22Rv1 (cell line): ENCODE results near the gene SLC6A11.

Experiments used
- H3K27ac ChIP-seq: fragments of 450-650 bp; 2 replicates; pipeline ENCODE4 v1.5.1; 2017
- ZFX ChIP-seq: fragments of 450-650 bp; IDR thresholded peaks from 2 replicates; pipeline ENCODE4 v1.6.1; 2017; ENCODE audit warnings: antibody characterized with exemption, borderline replicate concordance
- TF ChIP-seq, protein P1 (sequence below): fragments of 450-650 bp; IDR thresholded peaks from 2 replicates; pipeline ENCODE4 v1.5.1; 2017; ENCODE audit warnings: mild to moderate bottlenecking

The SLC6A11 gene

DNA sequence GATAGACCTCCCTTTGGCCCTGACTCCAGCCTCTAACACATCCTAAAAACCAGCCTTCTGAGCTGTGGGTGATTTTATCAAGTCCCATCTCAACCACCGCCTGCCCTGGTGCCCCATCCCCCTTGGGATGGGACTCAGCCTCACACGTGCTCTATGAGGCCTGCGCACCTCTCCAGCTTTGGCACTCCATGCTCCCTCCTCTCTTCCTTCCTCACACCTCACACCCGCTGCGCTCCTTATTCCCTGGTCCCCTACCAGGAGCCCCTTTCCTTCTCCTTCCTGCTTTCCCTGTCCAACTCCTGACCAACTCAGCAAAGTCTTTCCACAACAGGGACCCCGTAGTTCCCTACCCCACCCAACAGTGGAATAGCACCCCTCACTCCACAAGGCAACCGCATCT lies 158.1 kb downstream of the SLC6A11 start:
- H3K27ac ChIP-seq = no peak overlapping the region
- TF ChIP-seq, protein P1, sequence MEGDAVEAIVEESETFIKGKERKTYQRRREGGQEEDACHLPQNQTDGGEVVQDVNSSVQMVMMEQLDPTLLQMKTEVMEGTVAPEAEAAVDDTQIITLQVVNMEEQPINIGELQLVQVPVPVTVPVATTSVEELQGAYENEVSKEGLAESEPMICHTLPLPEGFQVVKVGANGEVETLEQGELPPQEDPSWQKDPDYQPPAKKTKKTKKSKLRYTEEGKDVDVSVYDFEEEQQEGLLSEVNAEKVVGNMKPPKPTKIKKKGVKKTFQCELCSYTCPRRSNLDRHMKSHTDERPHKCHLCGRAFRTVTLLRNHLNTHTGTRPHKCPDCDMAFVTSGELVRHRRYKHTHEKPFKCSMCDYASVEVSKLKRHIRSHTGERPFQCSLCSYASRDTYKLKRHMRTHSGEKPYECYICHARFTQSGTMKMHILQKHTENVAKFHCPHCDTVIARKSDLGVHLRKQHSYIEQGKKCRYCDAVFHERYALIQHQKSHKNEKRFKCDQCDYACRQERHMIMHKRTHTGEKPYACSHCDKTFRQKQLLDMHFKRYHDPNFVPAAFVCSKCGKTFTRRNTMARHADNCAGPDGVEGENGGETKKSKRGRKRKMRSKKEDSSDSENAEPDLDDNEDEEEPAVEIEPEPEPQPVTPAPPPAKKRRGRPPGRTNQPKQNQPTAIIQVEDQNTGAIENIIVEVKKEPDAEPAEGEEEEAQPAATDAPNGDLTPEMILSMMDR = no peak
- TF ChIP-seq ZFX = no peak

DNA sequence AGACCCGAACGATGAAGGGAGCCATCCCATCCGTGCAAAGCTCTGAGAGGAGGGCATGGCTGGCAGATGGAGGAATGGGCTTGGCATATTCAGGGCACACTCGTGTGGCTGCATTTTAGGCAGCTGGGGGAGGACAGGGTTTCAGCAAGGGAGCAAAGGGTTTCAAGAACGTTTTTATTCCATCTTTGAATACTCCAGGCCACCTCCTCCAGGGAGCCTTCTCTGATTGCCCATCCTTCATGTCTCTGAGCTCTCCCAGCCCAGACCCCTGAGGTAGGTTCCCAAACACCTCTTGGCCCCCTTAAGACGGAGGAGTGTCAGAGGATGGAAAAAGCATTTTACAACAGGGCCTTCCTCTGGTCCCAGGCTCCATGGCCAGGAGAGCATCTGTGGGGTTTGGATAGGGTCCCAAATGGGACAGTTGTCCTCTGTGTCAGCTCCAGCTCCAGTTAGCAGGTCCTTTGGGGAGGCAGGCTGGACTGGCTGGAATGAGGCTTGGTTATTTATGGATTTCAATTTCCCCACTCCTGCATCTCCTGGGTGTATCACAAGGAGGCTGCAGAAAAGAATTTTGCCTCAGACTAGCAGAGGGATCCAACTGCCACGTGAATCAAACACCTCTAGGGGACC lies 158.8 kb downstream of the SLC6A11 start:
- no peak overlapping the region for H3K27ac ChIP-seq
- TF ChIP-seq ZFX = no peak
- TF ChIP-seq, protein P1 = no peak

DNA sequence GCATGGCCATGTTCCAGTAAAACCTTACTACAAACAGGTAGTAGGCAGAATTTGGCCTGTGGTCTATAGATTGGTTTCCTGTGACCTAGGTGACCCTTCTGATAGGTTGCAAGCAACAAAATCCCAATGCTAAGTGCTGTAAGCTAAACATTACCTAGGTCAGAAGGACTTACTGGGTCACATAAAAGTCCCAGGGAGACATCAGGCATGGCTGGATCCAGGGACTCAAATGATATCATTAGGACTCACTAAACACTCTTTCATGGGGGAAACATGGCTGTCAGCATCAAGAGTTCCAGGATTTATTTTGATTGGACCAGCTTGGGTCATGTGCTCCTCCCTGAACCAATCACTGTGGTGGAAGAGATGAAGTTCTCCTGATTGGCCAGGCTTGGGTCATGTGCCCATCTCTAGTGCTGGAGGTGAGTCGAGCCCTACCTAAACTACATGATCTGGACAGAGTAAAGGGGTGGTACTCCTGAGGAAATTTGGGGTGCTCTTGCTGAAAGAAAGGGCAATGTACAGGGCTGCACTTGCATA lies 159.7 kb downstream of the SLC6A11 start:
- no peak overlapping the region for H3K27ac ChIP-seq
- TF ChIP-seq, protein P1 = no peak
- TF ChIP-seq ZFX = no peak

DNA sequence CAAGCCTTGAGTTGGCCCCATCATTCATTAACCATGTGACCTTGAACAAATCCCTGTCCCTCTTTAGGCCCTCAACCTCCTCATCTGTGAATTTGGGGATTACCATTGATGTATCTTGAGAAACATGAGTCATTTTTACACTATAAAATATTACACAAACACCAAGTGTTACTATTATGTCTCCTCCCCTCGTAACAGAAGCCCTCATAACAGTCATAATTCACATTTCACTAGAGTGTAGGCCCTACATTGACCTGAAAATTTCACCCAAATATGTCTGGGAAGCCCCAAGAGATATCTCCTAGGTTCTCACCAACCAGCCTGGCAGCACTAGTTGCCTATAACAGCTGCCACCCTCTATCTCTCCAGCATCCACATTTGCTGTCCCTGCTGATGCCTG lies 160.7 kb downstream of the SLC6A11 start:
- TF ChIP-seq, protein P1 = no peak

DNA sequence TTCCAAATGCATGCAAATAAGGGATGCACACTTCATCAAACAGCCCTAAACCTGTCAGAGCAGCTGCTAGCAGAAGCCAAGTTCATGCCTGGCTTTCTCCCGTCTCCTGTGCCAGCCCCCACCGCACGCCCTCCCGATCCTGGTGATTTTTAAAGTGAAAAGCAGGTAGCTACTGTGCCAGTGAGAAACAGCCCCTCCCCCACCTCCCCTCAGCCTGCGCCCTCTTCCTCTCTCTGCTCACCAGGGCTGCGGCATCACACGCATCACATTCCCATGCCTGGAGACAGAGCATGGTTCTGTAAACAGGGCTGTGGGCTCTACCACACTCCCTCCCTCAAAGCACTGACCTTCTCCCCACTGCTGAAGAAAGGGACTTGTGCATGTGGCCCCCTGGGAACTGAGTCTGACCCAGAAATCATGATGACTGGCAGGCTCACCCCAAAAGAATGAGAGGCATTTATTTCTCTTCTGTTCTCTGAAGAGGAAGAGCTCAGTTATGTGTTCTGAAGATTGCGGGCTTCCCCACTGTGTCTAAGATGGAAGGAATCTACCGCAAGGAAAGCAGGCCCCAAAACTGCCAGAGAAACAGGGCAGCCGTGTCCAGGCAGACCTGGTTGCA lies 162.0 kb downstream of the SLC6A11 start:
- no peak overlapping the region for H3K27ac ChIP-seq
- no peak for TF ChIP-seq ZFX
- TF ChIP-seq, protein P1 = no peak

More for the DNA sequence above, 160.7 kb downstream of the SLC6A11 start:
- no peak overlapping the region for H3K27ac ChIP-seq

DNA sequence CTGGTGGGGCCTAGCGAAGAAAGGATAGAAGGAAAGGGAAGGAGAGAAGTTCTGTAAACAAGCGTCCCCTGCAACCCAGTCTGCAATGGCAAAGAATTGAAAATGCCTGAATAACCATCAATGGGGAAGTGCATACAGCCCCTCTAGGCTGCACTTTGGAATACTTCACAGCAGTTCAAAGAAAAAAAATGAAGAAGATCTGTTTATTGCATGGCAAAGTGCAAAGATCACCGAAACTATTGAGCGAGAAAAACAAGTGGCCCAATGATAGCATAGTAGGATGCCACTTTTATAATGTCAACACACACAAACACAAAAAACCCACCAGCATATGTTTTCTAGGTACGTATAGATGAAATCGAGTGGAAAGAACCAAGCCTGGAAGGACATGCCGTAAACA lies 162.9 kb downstream of the SLC6A11 start:
- no peak overlapping the region for H3K27ac ChIP-seq
- no peak for TF ChIP-seq ZFX
- TF ChIP-seq, protein P1 = no peak

DNA sequence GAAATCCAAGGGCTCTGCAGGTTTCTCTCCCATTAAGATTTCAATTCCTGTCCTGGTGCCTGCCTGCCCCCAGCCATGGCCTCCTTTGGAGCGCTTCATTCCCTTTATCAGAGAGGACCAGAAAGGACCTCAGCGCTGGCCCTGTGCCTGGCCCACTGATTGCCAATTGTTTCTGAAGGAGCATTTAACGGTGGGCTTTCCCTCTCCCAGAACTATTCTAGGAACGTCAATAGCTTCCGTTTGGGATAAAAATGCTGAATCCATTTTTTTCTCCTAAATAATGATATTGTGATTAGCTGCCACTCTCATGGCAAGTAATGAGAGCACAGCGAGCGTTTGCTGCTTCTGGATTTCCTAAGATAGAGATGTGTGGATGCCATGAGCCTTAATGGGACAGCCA lies 164.3 kb downstream of the SLC6A11 start:
- no peak overlapping the region for H3K27ac ChIP-seq
- TF ChIP-seq, protein P1 = no peak
- no peak for TF ChIP-seq ZFX
